WERI-Rb-1 (cell line): ENCODE results near the gene BTN2A1.

Experiments used
- DNase-seq: peaks from one replicate; pipeline ENCODE4 v3.0.0-alpha.2; 2020
- H3K27ac ChIP-seq: fragments of 250-450 bp; sonication (Bioruptor Pico); 2 replicates; pipeline ENCODE4 v1.5.1; 2020; ENCODE audit warnings: mild to moderate bottlenecking, moderate library complexity
- H3K27me3 ChIP-seq: fragments of 250-450 bp; sonication (Bioruptor Pico); 2 replicates; pipeline ENCODE4 v1.5.1; 2021; ENCODE audit warnings: mild to moderate bottlenecking, low read depth, moderate library complexity; ENCODE audit not compliant: insufficient read depth, severe bottlenecking
- H3K36me3 ChIP-seq: fragments of 250-450 bp; sonication (Bioruptor Pico); 2 replicates; pipeline ENCODE4 v1.5.1; 2020; ENCODE audit warnings: mild to moderate bottlenecking, moderate library complexity
- H3K4me3 ChIP-seq: 2 replicates; pipeline ENCODE4 v1.5.1; 2011; ENCODE audit warnings: low read depth, mild to moderate bottlenecking, control low read depth, low read length
- H3K9me3 ChIP-seq: fragments of 250-450 bp; sonication (Bioruptor Pico); 2 replicates; pipeline ENCODE4 v1.5.1; 2021; ENCODE audit warnings: mild to moderate bottlenecking, moderate library complexity; ENCODE audit not compliant: severe bottlenecking
- TF ChIP-seq, protein P1 (sequence below): IDR thresholded peaks from 2 replicates; pipeline ENCODE4 v1.5.1; 2011; ENCODE audit warnings: low read depth, mild to moderate bottlenecking, control low read depth, inconsistent platforms, low read length

BTN2A1 gene

DNA sequence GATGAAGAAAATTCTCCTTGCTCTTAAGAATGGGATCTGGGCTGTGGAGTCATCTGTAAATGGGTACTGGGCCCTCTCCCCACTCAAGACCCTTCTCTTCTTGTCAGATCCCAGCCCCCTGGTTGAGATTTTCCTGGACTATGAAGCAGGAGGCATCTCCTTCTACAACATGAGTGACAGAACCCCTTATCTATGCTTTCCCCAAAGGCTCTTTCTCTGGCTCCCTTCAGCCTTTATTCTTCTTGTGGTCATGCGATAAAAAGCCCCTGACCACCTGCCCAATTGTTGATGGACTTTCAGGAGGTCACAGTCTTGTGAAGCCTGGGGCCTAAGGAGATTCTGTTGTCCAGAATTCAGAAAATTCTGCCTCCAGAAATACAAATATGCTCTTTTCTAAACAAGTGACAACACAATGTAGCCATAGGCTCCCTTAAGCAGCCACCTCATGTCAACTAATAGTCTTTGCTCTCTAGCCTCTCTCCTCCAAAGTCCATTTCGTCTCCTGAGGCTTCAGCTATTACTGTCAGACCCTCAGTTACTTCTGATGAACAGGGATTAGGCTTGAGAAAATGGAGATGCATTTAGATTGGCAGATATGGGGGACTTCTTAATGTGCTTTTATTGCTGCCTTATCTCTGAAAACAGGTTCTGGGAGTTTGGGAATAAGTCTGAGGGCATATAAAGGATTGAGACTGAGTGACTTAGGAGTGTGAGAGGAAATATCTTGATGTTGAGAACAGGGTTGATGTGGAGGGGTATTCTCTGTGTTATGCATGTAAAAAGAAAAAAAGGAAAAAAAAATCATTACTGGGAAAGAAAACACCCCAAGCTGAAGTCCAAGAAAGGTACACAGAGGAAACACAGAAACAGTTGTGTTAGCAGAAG, 20.6 kb downstream of the BTN2A1 start:
- Histone ChIP-seq H3K36me3 (no peaks in the 10 kb centered on the region), H3K4me3 (no peak overlapping the region), H3K27ac (no peak overlapping the region), H3K27me3 (no peaks in the 10 kb centered on the region), H3K9me3 (no peaks in the 10 kb centered on the region)
- TF ChIP-seq, protein P1, sequence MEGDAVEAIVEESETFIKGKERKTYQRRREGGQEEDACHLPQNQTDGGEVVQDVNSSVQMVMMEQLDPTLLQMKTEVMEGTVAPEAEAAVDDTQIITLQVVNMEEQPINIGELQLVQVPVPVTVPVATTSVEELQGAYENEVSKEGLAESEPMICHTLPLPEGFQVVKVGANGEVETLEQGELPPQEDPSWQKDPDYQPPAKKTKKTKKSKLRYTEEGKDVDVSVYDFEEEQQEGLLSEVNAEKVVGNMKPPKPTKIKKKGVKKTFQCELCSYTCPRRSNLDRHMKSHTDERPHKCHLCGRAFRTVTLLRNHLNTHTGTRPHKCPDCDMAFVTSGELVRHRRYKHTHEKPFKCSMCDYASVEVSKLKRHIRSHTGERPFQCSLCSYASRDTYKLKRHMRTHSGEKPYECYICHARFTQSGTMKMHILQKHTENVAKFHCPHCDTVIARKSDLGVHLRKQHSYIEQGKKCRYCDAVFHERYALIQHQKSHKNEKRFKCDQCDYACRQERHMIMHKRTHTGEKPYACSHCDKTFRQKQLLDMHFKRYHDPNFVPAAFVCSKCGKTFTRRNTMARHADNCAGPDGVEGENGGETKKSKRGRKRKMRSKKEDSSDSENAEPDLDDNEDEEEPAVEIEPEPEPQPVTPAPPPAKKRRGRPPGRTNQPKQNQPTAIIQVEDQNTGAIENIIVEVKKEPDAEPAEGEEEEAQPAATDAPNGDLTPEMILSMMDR = no peak
- DNase-seq = no peak

DNA sequence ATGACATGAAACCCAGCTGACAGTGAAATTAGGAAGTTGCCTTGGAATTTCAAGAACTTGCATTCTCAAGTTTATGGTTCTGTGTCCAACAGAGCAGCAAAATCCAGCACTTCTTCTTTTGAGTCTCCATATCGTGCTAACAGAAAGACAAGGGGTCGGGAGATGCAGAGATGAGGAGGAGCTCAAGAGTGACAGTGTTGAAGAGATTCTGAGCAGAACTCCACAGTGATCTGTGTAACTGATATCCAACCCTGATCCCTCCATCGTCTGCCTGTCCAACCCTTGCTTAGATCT, 21.2 kb downstream of the BTN2A1 start:
- no peak overlapping the region for H3K27ac ChIP-seq
- no peaks in the 10 kb centered on the region for H3K27me3 ChIP-seq
- DNase-seq = no peak
- H3K4me3 ChIP-seq = no peak overlapping the region
- TF ChIP-seq, protein P1 = no peak
- no peaks in the 10 kb centered on the region for H3K36me3 ChIP-seq
- H3K9me3 ChIP-seq = no peaks in the 10 kb centered on the region

DNA sequence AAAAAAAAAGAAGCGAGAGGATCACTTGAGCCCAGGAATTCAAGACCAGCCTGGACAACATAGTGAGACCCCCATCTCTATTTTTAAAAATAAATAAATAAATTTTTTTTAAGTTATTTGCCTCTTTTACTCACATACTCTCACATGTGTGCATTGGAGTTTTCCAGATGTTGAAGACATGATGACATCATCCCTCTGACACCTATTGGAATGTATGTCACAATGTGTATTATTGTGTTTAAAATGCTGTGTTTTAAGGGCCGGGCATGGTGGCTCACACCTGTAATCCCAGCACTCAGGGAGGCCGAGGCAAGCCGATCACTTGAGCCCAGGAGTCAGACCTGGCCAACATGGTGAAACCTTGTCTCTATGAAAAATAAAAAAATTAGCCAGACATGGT, 24.6 kb downstream of the BTN2A1 start:
- H3K27ac ChIP-seq = no peak overlapping the region
- H3K9me3 ChIP-seq = peaks cover under 1% of the 10 kb centered on the region
- no peak overlapping the region for H3K4me3 ChIP-seq
- DNase-seq = no peak
- H3K27me3 ChIP-seq = no peaks in the 10 kb centered on the region
- H3K36me3 ChIP-seq = no peaks in the 10 kb centered on the region
- TF ChIP-seq, protein P1 = no peak

DNA sequence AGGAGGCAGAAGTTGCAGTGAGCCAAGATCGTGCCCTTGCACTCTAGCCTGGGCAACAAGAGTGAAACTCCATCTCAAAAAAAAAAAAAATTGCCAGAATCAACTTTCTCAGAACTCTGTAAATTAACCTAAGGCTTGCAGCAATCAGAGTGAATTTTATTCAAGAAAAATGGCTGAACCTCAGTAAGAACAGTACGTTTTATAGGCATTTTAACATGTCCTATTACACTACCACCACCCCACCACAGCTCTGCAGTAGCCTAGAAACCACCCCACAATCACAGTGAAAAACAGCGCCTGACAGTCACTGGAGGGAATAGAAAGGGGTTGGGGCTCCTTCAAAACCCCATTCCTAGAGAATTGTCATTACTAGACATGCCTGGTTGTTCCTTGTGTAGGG, 26.0 kb downstream of the BTN2A1 start:
- no peak overlapping the region for H3K27ac ChIP-seq
- H3K9me3 ChIP-seq = peaks cover 8% of the 10 kb centered on the region
- no peaks in the 10 kb centered on the region for H3K36me3 ChIP-seq
- H3K4me3 ChIP-seq = no peak overlapping the region
- DNase-seq = no peak
- no peaks in the 10 kb centered on the region for H3K27me3 ChIP-seq
- TF ChIP-seq, protein P1 = no peak

DNA sequence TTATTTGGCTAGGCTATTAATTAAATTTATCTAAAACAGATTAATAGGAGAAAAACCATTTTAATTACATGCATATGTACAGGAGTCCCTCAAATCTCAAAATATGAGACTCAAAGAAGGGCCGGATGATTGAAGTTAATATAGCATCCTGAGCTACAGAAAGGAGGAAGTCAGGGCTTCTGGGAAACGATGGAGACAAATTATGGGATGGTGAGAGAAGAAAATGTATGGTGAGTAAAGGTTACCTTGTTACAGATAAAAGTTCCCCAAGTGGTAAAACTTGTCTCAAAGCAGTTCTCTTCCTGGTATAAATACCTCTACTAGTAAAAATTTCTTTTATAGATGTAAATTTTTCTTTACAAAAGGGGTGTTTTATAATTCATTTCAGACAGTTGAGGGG, 26.4 kb downstream of the BTN2A1 start:
- H3K4me3 ChIP-seq = no peak overlapping the region
- no peak for DNase-seq
- peaks cover 8% of the 10 kb centered on the region for H3K9me3 ChIP-seq
- H3K27me3 ChIP-seq = no peaks in the 10 kb centered on the region
- H3K27ac ChIP-seq = no peak overlapping the region
- TF ChIP-seq, protein P1 = no peak
- no peaks in the 10 kb centered on the region for H3K36me3 ChIP-seq
